GM06990 (cell line): ENCODE measurements around the gene SORBS2.

Experiments used
- DNase-seq: peaks from one replicate; pipeline ENCODE4 v3.0.0-alpha.2; 2011; ENCODE audit not compliant: insufficient read length; ENCODE audit errors: extremely low read depth
- H3K27me3 ChIP-seq: replicated peaks from 2 replicates; pipeline ENCODE4 v1.6.0; 2011; ENCODE audit warnings: low read length; ENCODE audit not compliant: control insufficient read depth, insufficient read depth
- H3K36me3 ChIP-seq: 2 replicates; pipeline ENCODE4 v1.5.1; 2011; ENCODE audit warnings: low read length; ENCODE audit not compliant: control insufficient read depth, insufficient read depth
- H3K4me3 ChIP-seq: replicated peaks from 2 replicates; pipeline ENCODE4 v1.5.1; 2011; ENCODE audit warnings: low read depth, mild to moderate bottlenecking, control low read depth, low read length
- TF ChIP-seq, protein P1 (sequence below): IDR thresholded peaks from 2 replicates; pipeline ENCODE4 v1.5.1; 2011; ENCODE audit warnings: low read length, control low read depth, mild to moderate bottlenecking, inconsistent platforms; ENCODE audit not compliant: insufficient read depth, poor library complexity, severe bottlenecking

Gene SORBS2

DNA sequence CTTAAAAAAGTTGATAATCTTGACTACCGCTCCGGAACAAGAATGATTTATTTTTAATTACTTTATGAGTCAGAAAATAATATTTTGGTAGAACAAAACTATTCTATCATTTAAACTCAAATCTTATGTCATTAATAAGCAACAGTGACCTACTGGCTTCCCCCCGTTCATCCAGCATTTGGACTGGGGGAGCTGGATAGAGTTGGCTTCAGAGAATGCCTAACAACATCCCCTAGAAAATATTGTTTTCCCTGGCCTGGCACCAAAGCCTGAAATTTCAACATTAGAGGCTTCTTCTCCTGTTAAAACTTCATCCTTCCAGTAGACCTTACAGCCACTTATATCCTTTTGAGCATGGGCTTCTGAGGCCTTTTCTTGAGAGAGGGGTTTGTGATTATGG is 221.0 kb downstream of the SORBS2 start:
- DNase-seq = no peak
- TF ChIP-seq, protein P1, sequence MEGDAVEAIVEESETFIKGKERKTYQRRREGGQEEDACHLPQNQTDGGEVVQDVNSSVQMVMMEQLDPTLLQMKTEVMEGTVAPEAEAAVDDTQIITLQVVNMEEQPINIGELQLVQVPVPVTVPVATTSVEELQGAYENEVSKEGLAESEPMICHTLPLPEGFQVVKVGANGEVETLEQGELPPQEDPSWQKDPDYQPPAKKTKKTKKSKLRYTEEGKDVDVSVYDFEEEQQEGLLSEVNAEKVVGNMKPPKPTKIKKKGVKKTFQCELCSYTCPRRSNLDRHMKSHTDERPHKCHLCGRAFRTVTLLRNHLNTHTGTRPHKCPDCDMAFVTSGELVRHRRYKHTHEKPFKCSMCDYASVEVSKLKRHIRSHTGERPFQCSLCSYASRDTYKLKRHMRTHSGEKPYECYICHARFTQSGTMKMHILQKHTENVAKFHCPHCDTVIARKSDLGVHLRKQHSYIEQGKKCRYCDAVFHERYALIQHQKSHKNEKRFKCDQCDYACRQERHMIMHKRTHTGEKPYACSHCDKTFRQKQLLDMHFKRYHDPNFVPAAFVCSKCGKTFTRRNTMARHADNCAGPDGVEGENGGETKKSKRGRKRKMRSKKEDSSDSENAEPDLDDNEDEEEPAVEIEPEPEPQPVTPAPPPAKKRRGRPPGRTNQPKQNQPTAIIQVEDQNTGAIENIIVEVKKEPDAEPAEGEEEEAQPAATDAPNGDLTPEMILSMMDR = no peak
- Histone ChIP-seq H3K27me3 (no peaks in the 10 kb centered on the region), H3K36me3 (no peaks in the 10 kb centered on the region), H3K4me3 (no peak overlapping the region)

DNA sequence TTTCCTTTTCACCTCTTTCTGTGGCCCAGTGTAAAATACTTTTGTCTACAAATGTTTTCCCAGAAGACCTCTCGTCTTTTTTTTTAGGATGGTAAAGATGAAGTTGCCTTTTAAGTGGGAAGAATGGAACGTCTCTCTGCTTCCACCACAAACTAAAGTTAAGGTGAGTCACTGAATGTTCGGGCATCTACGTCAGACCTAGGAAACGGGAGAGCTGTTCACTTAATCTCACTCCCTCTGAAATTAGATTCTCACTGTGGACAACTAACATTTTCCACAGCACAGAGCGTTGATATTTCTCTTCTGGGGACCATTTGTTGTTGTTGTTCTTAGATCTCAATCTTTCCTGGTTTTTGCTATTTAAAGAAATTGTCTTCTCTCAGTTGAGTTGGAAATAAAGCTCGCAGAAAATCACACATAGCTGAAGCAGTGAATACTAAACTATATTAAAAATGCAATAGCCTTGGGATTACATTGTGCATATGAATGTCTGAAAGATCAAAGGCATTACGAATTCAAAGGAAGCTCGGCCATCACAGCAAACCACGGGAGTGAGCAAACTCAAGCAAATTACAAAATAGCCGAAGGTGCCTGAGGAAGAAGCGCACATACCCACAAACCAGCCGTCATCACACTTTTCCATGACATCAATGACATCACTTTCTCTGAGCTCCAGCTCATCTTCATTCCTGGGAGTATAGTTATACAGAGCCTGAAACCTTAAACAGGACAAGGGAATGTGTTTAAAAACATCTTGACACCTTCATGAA is 222.7 kb downstream of the SORBS2 start:
- Histone ChIP-seq H3K36me3 (no peaks in the 10 kb centered on the region), H3K27me3 (no peaks in the 10 kb centered on the region), H3K4me3 (no peak overlapping the region)
- TF ChIP-seq, protein P1 = no peak
- no peak for DNase-seq

DNA sequence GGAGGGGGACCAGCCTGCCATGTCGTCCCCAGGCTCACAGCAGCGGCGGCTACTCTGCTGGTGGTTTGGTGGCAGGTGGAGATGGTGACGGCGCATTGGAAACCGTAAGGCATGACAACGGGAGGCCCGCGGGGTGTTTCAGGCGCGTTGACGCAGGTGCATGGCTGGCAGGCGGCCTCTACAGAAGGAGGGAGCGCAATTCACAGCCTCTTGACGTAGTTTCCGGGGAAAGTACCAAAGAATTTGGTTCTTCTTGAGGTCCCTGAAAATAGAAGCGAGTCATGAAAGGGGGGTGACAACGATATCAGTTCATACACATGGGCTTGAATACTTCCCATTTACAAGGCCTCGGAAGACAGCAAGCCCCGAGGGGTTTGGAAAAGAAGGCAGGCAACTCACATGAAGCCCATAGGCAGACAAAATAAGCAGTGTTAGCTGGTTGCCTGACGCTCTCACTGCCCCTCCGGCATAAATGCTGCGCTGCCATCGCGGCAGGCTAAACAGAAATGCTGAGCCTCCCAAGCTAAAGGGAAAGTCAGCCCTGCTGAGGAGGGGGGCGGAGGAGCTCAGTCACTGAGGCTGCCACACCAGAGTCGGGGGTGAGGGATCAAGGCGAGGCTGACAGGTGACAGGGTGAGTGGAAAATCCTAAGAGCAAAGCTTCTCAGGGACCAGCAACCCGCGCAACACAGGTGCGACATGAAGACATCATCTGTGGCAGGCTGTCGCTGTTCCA is 224.4 kb downstream of the SORBS2 start:
- peak; percentile 89 for DNase-seq
- peak overlapping the region; percentile 48 for H3K4me3 ChIP-seq
- TF ChIP-seq, protein P1 = no peak
- no peaks in the 10 kb centered on the region for H3K36me3 ChIP-seq
- no peaks in the 10 kb centered on the region for H3K27me3 ChIP-seq

DNA sequence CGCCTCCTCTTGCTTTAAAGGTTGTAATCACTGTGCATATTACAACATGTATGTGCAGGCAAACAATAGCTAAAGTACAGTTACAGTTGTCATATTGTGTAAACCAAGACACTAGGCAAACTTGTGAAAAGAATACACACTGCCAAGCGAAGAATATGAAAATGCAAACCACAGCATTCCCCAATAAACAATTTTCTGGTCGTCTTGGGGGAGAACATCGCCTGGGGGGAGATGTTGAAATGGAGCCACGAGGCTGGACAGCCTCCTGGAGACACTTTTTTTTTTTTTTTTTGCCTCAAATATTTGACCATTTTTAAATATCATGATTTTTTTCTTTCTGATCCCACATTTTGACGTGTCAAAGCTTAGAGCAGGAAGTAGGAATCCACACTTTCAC is 225.0 kb downstream of the SORBS2 start:
- TF ChIP-seq, protein P1 = no peak
- Histone ChIP-seq H3K27me3 (no peaks in the 10 kb centered on the region), H3K4me3 (no peak overlapping the region; the same call in 1 of the 2 replicates), H3K36me3 (no peaks in the 10 kb centered on the region)
- DNase-seq = no peak

DNA sequence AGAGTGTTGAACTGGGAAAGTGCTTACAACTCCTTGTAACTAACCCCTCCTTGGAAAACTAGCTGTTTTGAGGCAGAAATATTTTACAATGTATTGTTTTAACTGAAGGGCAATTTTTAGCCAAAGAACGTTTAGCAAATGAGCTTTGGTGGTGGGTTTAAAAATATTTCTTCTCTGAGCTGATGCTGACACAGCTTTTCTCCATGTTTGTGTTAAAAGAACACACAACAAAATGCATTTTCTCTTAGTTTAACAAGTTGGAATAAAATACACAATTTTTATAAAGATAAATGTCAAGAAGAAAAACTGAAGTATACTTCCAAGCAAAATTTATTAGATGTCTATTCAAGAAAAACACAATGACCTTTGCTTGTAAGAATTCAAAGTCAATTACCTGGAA is 226.8 kb downstream of the SORBS2 start:
- H3K4me3 ChIP-seq = no peak overlapping the region
- no peak for DNase-seq
- TF ChIP-seq, protein P1 = no peak
- no peaks in the 10 kb centered on the region for H3K27me3 ChIP-seq
- no peaks in the 10 kb centered on the region for H3K36me3 ChIP-seq
